ENCODE data around the gene CPTP.

DNA sequence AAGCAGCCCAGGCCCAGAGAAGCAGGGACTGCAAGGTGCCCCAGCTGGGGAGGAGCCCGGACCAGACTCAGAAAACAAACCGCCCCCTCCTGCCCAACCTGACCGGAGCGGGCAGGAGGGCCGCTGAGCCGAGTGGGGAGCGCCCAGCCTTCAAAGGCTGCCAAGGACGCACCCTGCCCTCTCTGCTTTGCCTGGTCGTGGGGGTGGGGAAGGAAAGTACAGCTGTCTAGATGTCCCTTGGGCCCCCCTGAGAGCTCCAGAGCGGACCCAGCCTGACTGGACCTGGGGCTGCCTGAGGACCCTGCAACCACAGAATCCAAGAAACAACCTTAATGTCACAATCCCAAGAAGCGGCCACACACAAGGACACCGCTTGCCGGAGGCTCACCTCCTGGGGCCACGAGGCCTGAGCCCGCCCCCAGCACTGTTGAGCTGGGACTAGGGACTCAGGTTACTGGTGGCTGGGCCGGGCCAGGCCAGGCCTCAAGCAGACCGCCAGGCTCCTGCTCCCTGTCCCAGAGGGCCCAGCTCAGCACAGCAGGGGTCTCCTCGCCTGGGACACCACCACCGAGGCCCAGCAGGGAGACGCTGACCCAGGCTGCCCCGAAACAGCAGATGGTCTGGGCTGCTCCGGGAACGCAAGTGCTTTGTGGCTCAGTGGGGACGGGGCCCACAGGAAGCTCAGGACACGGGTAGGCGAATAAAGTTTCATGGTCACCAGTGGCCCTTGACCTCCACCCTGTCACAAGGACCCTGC lies 23.2 kb downstream of the CPTP start:
- TF ChIP-seq, protein P1, sequence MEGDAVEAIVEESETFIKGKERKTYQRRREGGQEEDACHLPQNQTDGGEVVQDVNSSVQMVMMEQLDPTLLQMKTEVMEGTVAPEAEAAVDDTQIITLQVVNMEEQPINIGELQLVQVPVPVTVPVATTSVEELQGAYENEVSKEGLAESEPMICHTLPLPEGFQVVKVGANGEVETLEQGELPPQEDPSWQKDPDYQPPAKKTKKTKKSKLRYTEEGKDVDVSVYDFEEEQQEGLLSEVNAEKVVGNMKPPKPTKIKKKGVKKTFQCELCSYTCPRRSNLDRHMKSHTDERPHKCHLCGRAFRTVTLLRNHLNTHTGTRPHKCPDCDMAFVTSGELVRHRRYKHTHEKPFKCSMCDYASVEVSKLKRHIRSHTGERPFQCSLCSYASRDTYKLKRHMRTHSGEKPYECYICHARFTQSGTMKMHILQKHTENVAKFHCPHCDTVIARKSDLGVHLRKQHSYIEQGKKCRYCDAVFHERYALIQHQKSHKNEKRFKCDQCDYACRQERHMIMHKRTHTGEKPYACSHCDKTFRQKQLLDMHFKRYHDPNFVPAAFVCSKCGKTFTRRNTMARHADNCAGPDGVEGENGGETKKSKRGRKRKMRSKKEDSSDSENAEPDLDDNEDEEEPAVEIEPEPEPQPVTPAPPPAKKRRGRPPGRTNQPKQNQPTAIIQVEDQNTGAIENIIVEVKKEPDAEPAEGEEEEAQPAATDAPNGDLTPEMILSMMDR (IDR thresholded peaks at IDR 0.05; ENCODE audit: low read depth, low read length), result no peak
- TF ChIP-seq POLR2A (IDR thresholded peaks at IDR 0.05; ENCODE audit: extremely low read depth, insufficient read length), result no peak
